Testis (tissue), 2 donors: ENCODE measurements around the gene WNK2.

ENCODE experiments used
- CTCF ChIP-seq, 3 experiments: fragments of 450-650 bp in 2 of 3; fragments of 200-600 bp in 1 of 3; sonication (generic) in 1 of 3; IDR thresholded peaks; one replicate each; pipeline ENCODE4 v1.5.1; 2016 to 2019; ENCODE audit warnings: antibody characterized with exemption in 3 of 3, mild to moderate bottlenecking in 2 of 3, moderate library complexity in 1 of 3
- POLR2A ChIP-seq: fragments of 450-650 bp; IDR thresholded peaks from one replicate; pipeline ENCODE4 v1.6.1; 2017; ENCODE audit warnings: antibody characterized with exemption, mild to moderate bottlenecking, moderate library complexity

- no peak for TF ChIP-seq POLR2A
- TF ChIP-seq CTCF (IDR thresholded peaks at IDR 0.05): no peak
Measured at GRCh38 chr9:93321220-93321610, 137.3 kb downstream of the WNK2 start.
